ENCODE results near the gene KLHL21. TPM values are rescaled to one million over a fixed set of nuclear protein-coding genes. Genes with fewer than 3 reads are reported as not detected.
"Not testable (repeated sequence)": the region's sequence is repeated elsewhere in the genome, so short reads cannot be mapped to it uniquely, and the experiment has no call there.

The KLHL21 gene
- total RNA-seq, 1 donor from 2014 or later = 42.4 TPM

DNA sequence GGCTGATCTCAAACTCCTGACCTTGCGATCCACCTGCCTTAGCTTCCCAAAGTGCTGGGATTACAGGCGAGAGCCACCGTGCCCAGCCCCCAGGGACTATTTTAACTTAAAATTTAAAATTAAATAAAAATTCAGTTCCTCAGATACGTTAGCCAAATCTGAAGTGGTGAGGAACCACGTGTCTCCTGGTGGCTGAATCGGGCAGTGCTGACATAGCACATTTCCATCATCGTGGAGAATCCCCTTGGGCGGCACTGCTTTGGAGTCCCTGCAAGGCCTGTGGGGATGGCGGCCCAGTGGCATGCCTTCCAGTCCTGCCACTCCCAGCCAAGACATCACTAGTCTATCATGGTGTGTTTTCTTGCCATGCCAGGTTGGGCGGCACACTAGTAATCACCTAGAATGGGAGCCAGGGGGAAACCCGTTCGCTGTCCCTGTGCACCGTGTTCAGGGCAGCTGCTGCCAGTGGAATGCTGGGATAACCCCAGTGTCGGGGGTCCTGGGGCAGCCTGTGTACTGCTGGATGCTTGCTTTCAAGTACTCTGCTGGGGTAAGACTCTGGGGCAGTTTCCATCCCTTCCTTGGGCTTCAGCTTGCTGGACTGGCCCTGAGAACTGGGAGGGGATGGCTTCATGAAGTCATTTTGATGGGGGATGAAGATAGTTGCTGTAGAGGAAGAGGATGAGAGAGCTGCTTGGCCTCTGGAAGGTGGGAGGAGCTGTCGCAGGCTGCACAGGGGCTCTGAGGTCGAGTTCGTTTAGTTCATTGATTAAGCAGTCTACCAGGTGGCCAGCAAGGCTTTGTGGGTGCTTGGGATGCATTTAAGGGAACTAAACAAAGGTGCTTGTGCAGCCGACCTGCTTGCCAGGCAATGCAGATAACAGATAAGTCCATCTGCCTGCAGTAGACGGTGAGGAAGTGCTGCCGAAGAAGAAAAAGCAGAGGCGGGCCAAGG, 18.3 kb downstream of the KLHL21 start:
- DNase-seq (ENCODE audit: low spot score) = no peak

DNA sequence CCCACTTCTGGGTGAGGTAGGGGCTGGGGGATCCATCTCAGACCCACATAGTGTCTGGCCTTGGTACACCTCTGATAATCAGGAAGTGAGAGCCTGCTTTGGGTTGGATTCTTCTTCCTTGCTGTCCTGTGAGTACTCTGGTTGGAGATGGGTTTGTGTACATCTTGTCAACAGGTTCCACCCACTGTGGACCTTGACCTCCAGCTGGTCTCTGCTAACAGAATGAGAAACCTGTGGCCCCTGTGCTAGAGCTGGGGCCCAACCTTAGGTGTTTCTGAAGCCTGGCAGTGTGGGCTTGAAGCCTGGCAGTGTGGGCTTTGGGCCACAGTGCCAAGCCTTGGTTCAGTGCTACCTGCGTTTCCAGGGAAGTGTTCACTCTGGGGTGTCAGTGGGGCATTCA, 20.3 kb downstream of the KLHL21 start:
- DNase-seq (ENCODE audit: low spot score) = peak; percentile 75

DNA sequence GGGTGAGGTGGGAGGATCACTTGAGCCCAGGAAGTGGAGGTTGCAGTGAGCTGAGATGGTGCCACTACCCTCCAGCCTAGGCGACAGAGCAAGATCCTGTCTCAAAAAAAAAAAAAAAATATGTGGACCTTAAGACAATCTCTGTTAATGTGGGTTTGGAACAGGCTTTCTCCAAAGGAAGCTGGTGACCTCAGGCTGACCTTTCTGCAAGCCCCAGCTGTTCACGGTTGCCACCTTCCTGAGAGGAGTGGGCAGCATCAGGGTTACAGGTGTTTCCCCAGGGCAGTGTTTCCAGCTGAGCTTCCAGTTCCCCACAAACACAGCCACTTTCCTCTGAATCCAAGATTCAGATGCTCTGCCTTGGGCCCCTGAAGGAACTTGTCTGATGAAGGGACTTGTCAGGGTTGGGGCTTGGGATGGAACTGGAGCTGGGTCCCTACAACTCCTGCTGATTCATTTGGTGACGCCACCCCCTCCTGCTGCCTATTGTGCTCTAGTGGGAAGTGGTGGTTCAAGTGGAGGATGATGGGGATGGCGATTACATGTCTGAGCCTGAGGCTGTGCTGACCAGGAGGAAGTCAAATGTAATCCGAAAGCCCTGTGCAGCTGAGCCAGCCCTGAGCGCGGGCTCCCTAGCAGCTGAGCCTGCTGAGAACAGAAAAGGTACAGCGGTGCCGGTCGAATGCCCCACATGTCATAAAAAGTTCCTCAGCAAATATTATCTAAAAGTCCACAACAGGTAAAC, 20.9 kb downstream of the KLHL21 start:
- no peak for DNase-seq (ENCODE audit: low spot score)

DNA sequence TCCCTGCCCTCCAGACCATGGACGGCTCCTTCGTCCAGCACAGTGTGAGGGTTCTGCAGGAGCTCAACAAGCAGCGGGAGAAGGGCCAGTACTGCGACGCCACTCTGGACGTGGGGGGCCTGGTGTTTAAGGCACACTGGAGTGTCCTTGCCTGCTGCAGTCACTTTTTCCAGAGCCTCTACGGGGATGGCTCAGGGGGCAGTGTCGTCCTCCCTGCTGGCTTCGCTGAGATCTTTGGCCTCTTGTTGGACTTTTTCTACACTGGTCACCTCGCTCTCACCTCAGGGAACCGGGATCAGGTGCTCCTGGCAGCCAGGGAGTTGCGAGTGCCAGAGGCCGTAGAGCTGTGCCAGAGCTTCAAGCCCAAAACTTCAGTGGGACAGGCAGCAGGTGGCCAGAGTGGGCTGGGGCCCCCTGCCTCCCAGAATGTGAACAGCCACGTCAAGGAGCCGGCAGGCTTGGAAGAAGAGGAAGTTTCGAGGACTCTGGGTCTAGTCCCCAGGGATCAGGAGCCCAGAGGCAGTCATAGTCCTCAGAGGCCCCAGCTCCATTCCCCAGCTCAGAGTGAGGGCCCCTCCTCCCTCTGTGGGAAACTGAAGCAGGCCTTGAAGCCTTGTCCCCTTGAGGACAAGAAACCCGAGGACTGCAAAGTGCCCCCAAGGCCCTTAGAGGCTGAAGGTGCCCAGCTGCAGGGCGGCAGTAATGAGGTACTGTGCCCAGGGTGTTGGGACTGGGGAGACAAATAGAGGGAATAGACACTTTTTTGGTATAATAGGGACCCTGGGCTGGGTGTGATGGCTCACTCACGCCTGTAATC, 21.9 kb downstream of the KLHL21 start:
- DNase-seq (ENCODE audit: low spot score) = no peak

DNA sequence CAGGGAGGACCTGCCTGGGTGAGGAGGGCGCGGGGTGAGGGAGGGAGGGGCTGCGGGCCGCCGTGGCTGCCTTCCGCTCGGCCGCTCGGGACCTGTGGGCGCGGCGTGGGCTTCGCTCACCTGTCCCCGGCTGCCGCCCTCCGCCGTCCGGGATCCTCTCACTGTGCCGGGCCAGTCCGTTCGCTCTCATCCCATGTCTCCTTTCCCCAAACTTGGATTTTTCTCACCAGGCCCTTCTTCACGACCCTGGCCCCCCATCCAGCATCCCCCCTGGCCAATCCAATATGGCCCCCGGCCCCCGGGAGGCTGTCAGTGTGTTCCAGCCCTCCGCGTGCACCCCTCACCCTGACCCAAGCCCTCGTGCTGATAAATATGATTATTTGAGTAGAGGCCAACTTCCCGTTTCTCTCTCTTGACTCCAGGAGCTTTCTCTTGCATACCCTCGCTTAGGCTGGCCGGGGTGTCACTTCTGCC, 22.5 kb downstream of the KLHL21 start:
- DNase-seq (ENCODE audit: low spot score) = no peak

DNA sequence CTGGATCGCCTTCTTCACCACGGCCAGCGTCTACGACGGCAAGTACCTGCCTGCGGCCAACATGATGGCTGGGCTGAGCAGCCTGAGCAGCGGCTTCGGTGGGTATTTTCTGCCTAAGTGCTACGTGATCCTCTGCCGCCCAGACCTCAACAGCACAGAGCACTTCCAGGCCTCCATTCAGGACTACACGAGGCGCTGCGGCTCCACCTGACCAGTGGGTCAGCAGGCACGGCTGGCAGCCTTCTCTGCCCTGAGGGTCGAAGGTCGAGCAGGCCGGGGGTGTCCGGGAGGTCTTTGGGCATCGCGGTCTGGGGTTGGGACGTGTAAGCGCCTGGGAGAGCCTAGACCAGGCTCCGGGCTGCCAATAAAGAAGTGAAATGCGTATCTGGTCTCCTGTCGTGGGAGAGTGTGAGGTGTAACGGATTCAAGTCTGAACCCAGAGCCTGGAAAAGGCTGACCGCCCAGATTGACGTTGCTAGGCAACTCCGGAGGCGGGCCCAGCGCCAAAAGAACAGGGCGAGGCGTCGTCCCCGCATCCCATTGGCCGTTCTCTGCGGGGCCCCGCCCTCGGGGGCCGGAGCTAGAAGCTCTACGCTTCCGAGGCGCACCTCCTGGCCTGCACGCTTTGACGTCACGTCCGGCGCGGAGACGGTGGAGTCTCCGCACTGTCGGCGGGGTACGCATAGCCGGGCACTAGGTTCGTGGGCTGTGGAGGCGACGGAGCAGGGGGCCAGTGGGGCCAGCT, 23.1 kb downstream of the KLHL21 start, which contains the start of gene ZBTB48:
ZBTB48 (plus strand) TSS at position 621 of the 745 bp plus-strand sequence. CDS start 616 bp downstream, outside the sequence.
- DNase-seq (ENCODE audit: low spot score) = peak; percentile 99

DNA sequence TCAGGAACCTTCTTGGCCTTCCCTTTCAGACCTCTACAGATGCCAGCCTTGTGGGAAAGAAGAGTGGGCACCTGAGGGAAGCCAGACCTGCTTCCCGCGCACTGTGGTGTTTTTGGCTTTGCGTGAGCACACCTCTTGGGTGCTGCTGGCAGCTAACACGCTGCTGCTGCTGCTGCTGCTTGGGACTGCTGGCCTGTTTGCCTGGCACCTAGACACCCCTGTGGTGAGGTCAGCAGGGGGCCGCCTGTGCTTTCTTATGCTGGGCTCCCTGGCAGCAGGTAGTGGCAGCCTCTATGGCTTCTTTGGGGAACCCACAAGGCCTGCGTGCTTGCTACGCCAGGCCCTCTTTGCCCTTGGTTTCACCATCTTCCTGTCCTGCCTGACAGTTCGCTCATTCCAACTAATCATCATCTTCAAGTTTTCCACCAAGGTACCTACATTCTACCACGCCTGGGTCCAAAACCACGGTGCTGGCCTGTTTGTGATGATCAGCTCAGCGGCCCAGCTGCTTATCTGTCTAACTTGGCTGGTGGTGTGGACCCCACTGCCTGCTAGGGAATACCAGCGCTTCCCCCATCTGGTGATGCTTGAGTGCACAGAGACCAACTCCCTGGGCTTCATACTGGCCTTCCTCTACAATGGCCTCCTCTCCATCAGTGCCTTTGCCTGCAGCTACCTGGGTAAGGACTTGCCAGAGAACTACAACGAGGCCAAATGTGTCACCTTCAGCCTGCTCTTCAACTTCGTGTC, 23.9 kb downstream of the KLHL21 start:
- DNase-seq (ENCODE audit: low spot score) = no peak

DNA sequence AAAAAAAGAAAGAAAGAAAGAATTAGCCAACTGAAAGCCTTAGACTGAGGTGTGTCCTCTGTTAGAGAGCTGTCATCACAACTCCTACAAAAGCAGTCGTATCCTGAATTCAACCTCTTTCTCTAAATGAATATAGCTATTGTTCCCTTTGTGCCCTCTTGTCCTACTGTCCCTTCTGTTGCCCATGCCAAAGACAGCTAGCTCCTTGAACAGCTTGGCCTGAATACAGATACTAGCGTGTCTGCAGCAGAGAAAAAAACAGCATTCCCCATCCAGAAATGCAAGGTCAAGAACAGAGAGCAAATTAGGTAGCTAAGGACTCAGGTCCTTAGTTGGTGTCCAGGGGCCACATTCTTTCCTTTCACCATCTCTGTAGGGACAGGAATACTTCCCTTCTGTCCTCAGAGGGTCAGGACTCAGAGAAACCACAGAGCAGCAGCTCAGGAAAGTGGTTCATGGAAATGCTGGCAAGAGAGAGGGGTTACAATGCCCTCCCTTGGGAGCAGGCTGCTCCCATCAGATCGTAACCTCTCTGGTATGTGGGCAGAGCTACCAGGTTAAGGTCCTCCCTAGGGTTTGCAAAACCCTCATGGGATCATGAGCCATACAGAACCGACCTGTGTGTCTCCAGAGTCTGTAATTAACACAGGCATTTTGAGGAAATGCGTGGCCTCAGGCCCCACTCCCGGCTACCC, 24.7 kb downstream of the KLHL21 start:
- DNase-seq (ENCODE audit: low spot score) = no peak

DNA sequence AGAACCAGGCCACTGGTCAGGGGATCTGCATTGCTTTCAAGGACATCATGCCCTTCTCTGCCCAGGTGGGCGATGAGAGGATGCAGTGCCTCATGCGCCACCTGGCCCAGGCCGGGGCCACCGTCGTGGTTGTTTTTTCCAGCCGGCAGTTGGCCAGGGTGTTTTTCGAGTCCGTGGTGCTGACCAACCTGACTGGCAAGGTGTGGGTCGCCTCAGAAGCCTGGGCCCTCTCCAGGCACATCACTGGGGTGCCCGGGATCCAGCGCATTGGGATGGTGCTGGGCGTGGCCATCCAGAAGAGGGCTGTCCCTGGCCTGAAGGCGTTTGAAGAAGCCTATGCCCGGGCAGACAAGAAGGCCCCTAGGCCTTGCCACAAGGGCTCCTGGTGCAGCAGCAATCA, 27.9 kb downstream of the KLHL21 start:
- no peak for DNase-seq (ENCODE audit: low spot score)

DNA sequence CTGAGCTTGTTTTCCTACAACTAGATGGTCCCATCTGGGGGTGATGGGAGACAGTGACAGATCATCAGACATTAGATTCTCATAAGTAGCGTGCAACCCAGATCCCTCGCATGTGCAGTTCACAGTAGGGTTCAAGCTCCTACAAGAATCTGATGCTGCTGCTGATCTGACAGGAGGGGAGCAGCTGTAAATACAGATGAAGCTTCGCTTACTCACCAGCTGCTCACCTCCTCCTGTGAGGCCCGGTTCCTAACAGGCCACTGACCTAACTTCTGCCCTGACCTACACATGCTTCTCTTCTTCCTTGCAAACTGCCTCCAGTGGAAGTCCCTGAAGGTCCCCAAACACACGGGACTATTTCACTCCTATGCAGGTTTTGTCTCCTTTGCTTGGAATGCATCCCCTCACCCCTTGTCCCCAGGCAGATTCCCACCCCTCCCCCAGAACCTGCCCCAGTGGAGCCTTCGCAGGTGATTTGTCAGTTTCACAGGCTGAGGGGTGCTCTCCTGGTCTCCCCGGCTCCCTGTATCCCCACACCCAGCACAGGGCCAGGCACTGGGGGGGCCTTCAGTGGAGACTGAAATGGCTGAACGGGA, 28.5 kb downstream of the KLHL21 start:
- no peak for DNase-seq (ENCODE audit: low spot score)

DNA sequence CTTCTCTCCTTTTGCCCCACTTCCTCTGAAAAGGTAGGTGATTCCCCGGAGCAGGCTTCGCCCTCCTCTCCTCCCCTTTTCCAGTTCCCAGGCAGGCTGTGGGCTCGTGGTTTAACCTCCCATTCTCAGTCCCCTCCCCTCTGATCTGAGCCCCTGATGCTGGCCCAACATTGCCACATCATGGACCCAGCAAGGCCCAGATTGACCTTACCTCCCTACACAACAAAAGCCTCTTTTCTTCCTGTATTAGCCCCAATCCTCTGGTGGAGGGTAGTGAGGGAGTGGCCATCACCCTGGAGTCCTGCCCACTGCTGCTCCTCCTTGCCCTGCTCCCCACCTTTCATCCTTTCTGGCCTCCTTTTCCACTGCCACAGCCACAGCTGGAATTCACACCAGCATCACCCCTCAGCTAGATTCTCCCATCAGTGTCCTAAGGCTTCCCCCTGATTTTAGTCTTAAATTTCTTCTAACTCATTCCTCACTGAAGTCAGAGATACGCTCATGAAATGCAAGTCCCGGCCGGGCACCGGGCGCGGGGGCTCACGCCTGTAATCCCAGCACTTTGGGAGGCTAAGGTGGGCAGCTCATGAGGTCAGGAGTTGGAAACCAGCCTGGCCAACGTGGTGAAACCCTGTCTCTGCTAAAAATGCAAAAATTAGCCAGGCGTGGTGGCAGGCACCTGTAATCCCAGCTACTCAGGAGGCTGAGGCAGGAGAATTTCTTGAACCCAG, 29.9 kb downstream of the KLHL21 start:
- DNase-seq (ENCODE audit: low spot score) = no peak

DNA sequence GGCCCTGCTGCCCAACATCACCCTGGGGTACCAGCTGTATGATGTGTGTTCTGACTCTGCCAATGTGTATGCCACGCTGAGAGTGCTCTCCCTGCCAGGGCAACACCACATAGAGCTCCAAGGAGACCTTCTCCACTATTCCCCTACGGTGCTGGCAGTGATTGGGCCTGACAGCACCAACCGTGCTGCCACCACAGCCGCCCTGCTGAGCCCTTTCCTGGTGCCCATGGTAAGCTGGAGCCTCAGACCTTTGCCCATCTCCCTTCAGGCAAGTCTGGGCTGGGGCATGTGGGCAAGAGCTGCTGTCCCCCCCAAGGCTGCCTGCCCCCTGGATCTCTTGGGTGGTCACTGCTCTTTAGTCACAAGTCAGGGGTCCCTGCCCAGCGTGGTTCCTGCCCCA, 31.7 kb downstream of the KLHL21 start:
- DNase-seq (ENCODE audit: low spot score) = no peak

DNA sequence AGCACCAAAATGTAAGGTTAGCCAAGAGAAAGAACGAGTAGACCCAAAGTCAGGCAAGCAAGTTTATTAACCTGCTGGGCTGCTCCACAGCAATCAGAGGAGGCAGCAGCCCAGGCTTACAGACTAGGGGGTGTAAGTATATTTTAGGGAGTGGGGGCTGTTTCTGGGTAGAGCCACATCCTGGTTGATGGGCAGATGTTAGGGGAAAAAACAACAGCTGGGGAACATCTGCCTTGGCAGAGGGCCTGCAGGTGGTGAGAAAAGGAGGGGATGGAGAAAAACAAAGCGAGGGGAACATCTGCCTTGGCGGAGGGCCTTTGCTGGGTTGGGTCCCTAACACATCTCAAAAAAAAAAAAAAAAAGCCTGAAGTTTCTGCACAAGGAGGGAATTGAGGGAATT, 32.6 kb downstream of the KLHL21 start:
- DNase-seq (ENCODE audit: low spot score) = no peak

DNA sequence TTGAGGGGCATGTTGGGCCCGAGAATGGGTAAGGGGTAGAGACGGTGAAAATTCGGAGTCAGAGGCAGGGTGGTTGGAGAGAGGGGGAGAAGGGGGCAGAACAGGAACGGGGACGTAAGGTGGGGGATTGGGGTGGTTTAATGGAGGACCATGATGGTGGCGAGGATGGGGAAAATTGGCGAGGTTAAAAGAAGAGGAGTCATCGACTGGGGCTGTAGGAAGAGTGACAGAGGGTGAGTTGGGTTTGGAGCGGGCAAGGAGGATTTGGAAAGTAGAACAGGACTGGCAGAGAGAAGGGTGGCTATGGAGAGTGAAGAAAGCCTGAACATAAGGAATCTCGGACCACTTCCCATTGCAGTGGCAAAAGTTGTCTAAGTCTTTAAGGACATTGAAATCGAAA, 33.6 kb downstream of the KLHL21 start:
- DNase-seq (ENCODE audit: low spot score) = no peak

DNA sequence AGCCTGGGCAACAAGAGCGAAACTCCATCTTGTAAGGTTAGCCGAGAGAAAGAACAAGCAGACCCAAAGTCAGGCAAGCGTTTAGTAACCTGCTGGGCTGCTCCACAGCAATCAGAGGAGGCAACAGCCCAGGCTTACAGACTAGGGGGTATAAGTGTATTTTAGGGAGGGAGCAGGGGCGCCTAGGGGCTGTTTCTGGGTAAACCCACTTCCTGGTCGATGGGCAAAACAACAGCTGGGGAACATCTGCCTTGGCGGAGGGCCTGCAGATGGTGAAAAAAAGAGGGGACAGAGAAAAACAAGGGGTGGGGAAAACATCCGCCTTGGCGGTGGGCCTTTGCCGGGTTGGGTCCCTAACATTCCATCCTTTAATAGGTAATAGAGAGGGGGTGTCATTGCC, 42.4 kb downstream of the KLHL21 start:
- DNase-seq (ENCODE audit: low spot score) = no peak

DNA sequence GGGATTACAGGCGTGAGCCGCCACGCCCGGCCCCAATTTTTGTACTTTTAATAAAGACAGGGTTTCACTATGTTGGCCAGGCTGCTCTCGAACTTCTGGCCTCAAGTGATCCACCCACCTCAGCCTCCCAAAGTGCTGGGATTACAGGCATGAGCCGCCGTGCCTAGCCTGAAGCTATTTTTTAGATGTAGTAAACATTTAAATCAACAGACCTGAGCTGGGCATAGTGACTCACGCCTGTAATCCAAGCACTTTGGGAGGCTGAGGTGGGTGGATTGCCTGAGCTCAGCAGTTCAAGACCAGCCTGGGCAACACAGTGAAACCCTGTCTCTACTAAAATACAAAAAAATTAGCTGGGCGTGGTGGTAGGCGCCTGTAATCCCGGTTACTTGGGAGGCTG, 43.5 kb downstream of the KLHL21 start:
- not testable (repeated sequence) for DNase-seq (ENCODE audit: low spot score)

DNA sequence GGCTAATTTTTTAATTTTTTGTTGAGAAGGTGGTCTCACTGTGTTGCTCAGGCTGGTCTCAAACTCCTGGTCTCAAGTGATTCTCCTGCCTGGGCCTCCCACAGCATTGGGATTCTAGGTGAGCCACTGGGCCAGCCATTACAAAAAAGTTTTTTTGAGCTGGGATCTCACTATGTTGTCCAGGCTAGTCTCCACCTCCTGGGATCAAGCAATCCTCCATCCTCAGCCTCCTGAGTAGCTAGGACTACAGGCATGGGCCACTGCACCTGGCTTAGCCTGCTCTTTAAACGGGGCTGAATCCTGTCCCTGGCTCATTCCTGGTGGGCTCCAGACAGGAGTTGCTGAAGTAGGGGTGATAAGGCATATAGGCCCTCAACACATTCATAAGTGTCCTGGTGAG, 45.1 kb downstream of the KLHL21 start:
- DNase-seq (ENCODE audit: low spot score) = no peak

DNA sequence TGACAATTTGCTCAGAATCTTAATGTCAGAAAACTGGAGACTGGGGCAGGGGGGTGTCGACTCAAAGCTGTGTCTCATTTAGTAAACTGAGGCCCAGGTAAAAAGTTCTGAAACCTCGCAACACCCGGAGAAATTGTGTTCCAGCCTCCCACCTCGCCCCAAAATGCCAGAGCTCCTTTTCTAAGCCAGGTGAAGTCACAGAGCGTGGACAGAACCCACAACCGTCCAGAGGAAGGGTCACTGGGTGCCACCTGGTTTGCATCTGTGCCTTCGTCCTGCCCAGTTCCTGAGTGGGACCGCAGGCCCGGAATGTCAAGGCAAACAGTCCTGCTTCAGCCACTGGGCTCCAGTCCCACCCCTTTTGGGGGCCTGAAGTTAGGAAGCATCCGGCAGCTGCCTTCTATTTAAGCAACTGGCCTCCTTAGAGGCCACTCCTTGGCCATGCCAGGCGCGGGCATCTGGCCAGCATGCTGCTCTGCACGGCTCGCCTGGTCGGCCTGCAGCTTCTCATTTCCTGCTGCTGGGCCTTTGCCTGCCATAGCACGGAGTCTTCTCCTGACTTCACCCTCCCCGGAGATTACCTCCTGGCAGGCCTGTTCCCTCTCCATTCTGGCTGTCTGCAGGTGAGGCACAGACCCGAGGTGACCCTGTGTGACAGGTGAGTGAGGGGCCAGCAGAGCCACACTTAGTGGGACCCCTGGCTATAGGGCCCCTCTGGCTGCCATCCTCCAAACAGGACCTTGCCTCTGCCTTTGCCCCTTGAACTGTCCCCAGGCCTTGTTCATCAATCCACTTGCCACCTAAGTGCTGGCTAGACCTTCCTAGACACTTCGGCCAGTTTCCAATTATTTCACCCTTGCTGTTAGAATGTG, 47.5 kb downstream of the KLHL21 start, which contains the start of gene TAS1R1:
TAS1R1 (plus strand) TSS at position 401 of the 872 bp plus-strand sequence; CDS start at position 468, 67 bp downstream.
- peak; percentile 51 for DNase-seq (ENCODE audit: low spot score)

Measured in mucosa of gallbladder (tissue), 1 donor.